NCI-H345 treated with DMSO at 0.1 percent for 48 hours (cell line): ENCODE measurements around the gene AJUBA.
"Not testable (repeated sequence)": the region's sequence is repeated elsewhere in the genome, so short reads cannot be mapped to it uniquely, and the experiment has no call there.

Source experiments
- DNase-seq: peaks from one replicate; lab custom pipeline; 2025; ENCODE audit not compliant: unreplicated experiment; lab: John Stamatoyannopoulos, UW

Gene AJUBA

GRCh38 chr14:22981090-22981875, 1.1 kb downstream of the AJUBA start:
- no peak for DNase-seq

- no peak for DNase-seq
Observed at GRCh38 chr14:22980672-22981089, 1.7 kb downstream of the AJUBA start.

- DNase-seq, result no peak
Observed at GRCh38 chr14:22979748-22980392, 2.5 kb downstream of the AJUBA start.

GRCh38 chr14:22978981-22979671, 3.2 kb downstream of the AJUBA start:
- DNase-seq, result no peak

- DNase-seq, result no peak
Observed at GRCh38 chr14:22978487-22978837, 3.9 kb downstream of the AJUBA start.

- no peak for DNase-seq
Observed at GRCh38 chr14:22977684-22978486, 4.5 kb downstream of the AJUBA start.

GRCh38 chr14:22977434-22977683, 5.0 kb downstream of the AJUBA start:
- no peak for DNase-seq

- no peak for DNase-seq
Observed at GRCh38 chr14:22976620-22977433, 5.5 kb downstream of the AJUBA start.

- DNase-seq, result no peak
Observed at GRCh38 chr14:22974530-22975313, 7.6 kb downstream of the AJUBA start.

- no peak for DNase-seq
Observed at GRCh38 chr14:22973217-22974032, 8.9 kb downstream of the AJUBA start.

GRCh38 chr14:22972313-22972930, 9.9 kb downstream of the AJUBA start:
- no peak for DNase-seq

- no peak for DNase-seq
Observed at GRCh38 chr14:22971152-22971551, 11.2 kb downstream of the AJUBA start.

- no peak for DNase-seq
Observed at GRCh38 chr14:22966783-22967269, 15.5 kb downstream of the AJUBA start.

GRCh38 chr14:22965916-22966782, 16.2 kb downstream of the AJUBA start:
- DNase-seq, result not testable (repeated sequence)

- DNase-seq, result no peak
Observed at GRCh38 chr14:22962061-22962676, 20.2 kb downstream of the AJUBA start.

- no peak for DNase-seq
Observed at GRCh38 chr14:22955702-22956569, 26.4 kb downstream of the AJUBA start.
